Endodermal cell (in vitro differentiated cells): ENCODE data around the gene PARVB. TPM values are rescaled to one million over a fixed set of nuclear protein-coding genes. Genes with fewer than 3 reads are reported as not detected.

Experiments used
- DNase-seq: peaks from one replicate; pipeline ENCODE4 v3.0.0-alpha.2; 2017
- H3K27ac ChIP-seq: 2 replicates; pipeline ENCODE4 v1.5.1; 2013; ENCODE audit warnings: mild to moderate bottlenecking, low read depth, low read length, moderate library complexity
- H3K27me3 ChIP-seq: 2 replicates; pipeline ENCODE4 v1.6.1; 2013; ENCODE audit warnings: mild to moderate bottlenecking, low read length, moderate library complexity; ENCODE audit not compliant: insufficient read depth, control insufficient read depth, poor library complexity, severe bottlenecking
- H3K36me3 ChIP-seq: 2 replicates; pipeline ENCODE4 v1.7.0; 2013; ENCODE audit warnings: mild to moderate bottlenecking, low read length, moderate library complexity; ENCODE audit not compliant: control insufficient read depth, insufficient read depth
- H3K4me1 ChIP-seq: one replicate; pipeline ENCODE4 v1.7.0; 2013; ENCODE audit warnings: low read length; ENCODE audit not compliant: control insufficient read depth, insufficient read depth
- H3K4me3 ChIP-seq: 2 replicates; pipeline ENCODE4 v1.5.1; 2013; ENCODE audit warnings: mild to moderate bottlenecking, low read length, moderate library complexity
- H3K9ac ChIP-seq: 2 replicates; pipeline ENCODE4 v1.6.1; 2013; ENCODE audit warnings: mild to moderate bottlenecking, low read length, moderate library complexity; ENCODE audit not compliant: poor library complexity, severe bottlenecking; ENCODE audit errors: extremely low read depth
- H3K9me3 ChIP-seq: 2 replicates; pipeline ENCODE4 v1.6.1; 2013; ENCODE audit warnings: mild to moderate bottlenecking, low read length, moderate library complexity; ENCODE audit not compliant: control insufficient read depth
- H3K27ac Mint-ChIP-seq: 2 replicates; pipeline ENCODE4 v1.8.0; 2020; ENCODE audit warnings: mixed read lengths
- H3K27me3 Mint-ChIP-seq: 2 replicates; pipeline ENCODE4 v1.8.0; 2021; ENCODE audit warnings: mild to moderate bottlenecking, mixed read lengths; ENCODE audit not compliant: insufficient read depth
- H3K36me3 Mint-ChIP-seq: 2 replicates; pipeline ENCODE4 v1.8.0; 2020; ENCODE audit warnings: low read depth, mixed read lengths
- H3K4me1 Mint-ChIP-seq: 2 replicates; pipeline ENCODE4 v1.8.0; 2020; ENCODE audit warnings: mixed read lengths
- H3K4me3 Mint-ChIP-seq: 2 replicates; pipeline ENCODE4 v1.8.0; 2020; ENCODE audit warnings: mild to moderate bottlenecking, moderate library complexity, mixed read lengths
- H3K9me3 Mint-ChIP-seq: 2 replicates; pipeline ENCODE4 v1.8.0; 2020; ENCODE audit warnings: mild to moderate bottlenecking, mixed read lengths
- WGBS, 2 experiments: methylation state at CpG; one replicate each; pipeline versions ENCODE4 v1.1.5 to v1.1.7; 2013; ENCODE audit warnings: missing lambda C conversion rate in 2 of 2, mixed read lengths in 1 of 2; ENCODE audit not compliant: insufficient coverage in 1 of 2, insufficient read length in 1 of 2; 5-methylcytosine and 5-hydroxymethylcytosine counted together
- total RNA-seq, 2 donors: library from RNA; stranded (reverse); fragmentation: NEBNext Ultra II Directional in 1 of 2; extraction: Animal tissue kit (Norgen Biotek cat#: 25700) in 1 of 2; gene quantifications; 2 replicates in 1 of 2; 3 replicates in 1 of 2; pipeline ENCODE4 v1.2.1, GENCODE V29; 2021
- TF ChIP-seq, protein P1 (sequence below): fragments of 200-600 bp; sonication (generic); conservative IDR thresholded peaks from 2 replicates; pipeline ENCODE4 v1.5.0; 2021; ENCODE audit warnings: antibody characterized with exemption, mild to moderate bottlenecking

PARVB gene
- total RNA-seq, 2 donors from 2014 or later, result 29.6 to 32.3 TPM

DNA sequence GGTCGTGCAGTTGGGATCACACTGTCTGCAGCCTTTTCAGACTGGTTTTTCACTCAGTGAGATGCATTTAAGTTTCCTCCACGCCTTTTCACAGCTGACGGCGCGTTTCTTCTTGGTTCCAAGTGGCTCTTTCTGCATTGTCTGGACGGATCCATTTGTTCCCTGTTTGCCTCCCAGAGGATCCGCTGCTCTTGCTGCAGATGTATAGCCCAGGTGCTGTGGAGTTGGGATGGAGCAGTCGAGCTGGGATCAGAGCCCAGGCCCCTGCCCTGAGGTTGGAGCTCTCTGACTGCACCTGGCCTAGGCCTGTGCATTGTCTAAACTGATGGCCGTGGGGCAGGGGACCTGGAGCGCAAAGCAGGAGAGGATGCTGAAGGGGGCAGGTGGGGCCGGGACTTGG is 51.6 kb downstream of the PARVB start:
- Mint-ChIP-seq H3K27ac (no peak overlapping the region), H3K27me3 (no peaks in the 10 kb centered on the region), H3K4me1 (no peaks in the 10 kb centered on the region), H3K9me3 (no peaks in the 10 kb centered on the region), H3K36me3 (no peaks in the 10 kb centered on the region), H3K4me3 (no peak overlapping the region)
- Histone ChIP-seq H3K4me3 (no peak overlapping the region), H3K27ac (no peak overlapping the region), H3K27me3 (no peaks in the 10 kb centered on the region), H3K9me3 (no peaks in the 10 kb centered on the region), H3K36me3 (no peaks in the 10 kb centered on the region), H3K9ac (no peak overlapping the region), H3K4me1 (no peaks in the 10 kb centered on the region)
- no peak for DNase-seq
- 86 to 94% methylated on average over 7 to 11 of the region's 11 CpGs for WGBS, 2 experiments
- TF ChIP-seq, protein P1, sequence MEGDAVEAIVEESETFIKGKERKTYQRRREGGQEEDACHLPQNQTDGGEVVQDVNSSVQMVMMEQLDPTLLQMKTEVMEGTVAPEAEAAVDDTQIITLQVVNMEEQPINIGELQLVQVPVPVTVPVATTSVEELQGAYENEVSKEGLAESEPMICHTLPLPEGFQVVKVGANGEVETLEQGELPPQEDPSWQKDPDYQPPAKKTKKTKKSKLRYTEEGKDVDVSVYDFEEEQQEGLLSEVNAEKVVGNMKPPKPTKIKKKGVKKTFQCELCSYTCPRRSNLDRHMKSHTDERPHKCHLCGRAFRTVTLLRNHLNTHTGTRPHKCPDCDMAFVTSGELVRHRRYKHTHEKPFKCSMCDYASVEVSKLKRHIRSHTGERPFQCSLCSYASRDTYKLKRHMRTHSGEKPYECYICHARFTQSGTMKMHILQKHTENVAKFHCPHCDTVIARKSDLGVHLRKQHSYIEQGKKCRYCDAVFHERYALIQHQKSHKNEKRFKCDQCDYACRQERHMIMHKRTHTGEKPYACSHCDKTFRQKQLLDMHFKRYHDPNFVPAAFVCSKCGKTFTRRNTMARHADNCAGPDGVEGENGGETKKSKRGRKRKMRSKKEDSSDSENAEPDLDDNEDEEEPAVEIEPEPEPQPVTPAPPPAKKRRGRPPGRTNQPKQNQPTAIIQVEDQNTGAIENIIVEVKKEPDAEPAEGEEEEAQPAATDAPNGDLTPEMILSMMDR, result no peak

DNA sequence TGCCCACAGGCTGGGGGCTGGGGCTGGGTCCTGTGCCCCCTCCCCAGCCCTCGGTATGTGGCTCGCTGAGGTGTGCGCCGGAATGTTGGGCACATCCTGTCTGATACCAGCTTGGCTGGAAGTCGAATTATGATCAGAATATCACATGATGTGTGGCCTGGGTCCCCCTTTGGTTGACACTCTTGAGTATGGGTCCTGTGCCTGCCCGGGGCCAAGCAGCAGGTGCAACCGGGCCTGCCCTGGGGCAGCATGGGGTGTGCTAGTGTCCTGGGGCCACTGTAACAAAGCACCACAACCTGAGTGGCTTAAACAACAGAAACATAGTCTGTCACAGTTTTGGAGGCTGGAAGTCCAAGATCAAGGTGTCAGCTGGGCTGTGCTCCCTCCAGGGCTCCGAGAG is 52.7 kb downstream of the PARVB start:
- 92 to 93% methylated on average over 6 to 8 of the region's 8 CpGs for WGBS, 2 experiments

GRCh38 chr22:44080936-44081861 is 57.1 kb downstream of the PARVB start:
- TF ChIP-seq, protein P1, result peak; percentile 93
- Mint-ChIP-seq H3K27ac (no peak overlapping the region), H3K27me3 (no peaks in the 10 kb centered on the region), H3K36me3 (peaks cover 3% of the 10 kb centered on the region), H3K4me3 (no peak overlapping the region), H3K4me1 (no peaks in the 10 kb centered on the region), H3K9me3 (no peaks in the 10 kb centered on the region)
- Histone ChIP-seq H3K4me1 (peaks cover 3% of the 10 kb centered on the region), H3K9me3 (no peaks in the 10 kb centered on the region), H3K27me3 (no peaks in the 10 kb centered on the region), H3K27ac (no peak overlapping the region), H3K9ac (no peak overlapping the region), H3K4me3 (no peak overlapping the region), H3K36me3 (no peaks in the 10 kb centered on the region)
- DNase-seq, result peak; percentile 94
- 51 to 58% methylated on average over 19 to 27 of the region's 27 CpGs for WGBS, 2 experiments

More for the DNA sequence above, 52.7 kb downstream of the PARVB start:
- Histone ChIP-seq H3K4me3 (no peak overlapping the region), H3K27me3 (no peaks in the 10 kb centered on the region), H3K9me3 (no peaks in the 10 kb centered on the region), H3K36me3 (no peaks in the 10 kb centered on the region), H3K9ac (no peak overlapping the region), H3K4me1 (peaks cover 3% of the 10 kb centered on the region), H3K27ac (no peak overlapping the region)
- Mint-ChIP-seq H3K9me3 (no peaks in the 10 kb centered on the region), H3K27ac (no peak overlapping the region), H3K4me3 (no peak overlapping the region), H3K36me3 (no peaks in the 10 kb centered on the region), H3K4me1 (no peaks in the 10 kb centered on the region), H3K27me3 (no peaks in the 10 kb centered on the region)
- no peak for DNase-seq
- TF ChIP-seq, protein P1, result no peak
